Medulla oblongata (tissue), 1 donor: ENCODE results near the gene PLXDC2.
"Not testable (repeated sequence)": the region's sequence is repeated elsewhere in the genome, so short reads cannot be mapped to it uniquely, and the experiment has no call there.

Source experiments
- DNase-seq: peaks from one replicate; pipeline ENCODE4 v3.0.0-alpha.2; 2015; ENCODE audit errors: extremely low spot score

The PLXDC2 gene

GRCh38 chr10:19816411-19817230 is at the start of gene PLXDC2:
Gene PLXDC2 (plus strand): TSS chr10:19816432.
- no peak for DNase-seq

DNA sequence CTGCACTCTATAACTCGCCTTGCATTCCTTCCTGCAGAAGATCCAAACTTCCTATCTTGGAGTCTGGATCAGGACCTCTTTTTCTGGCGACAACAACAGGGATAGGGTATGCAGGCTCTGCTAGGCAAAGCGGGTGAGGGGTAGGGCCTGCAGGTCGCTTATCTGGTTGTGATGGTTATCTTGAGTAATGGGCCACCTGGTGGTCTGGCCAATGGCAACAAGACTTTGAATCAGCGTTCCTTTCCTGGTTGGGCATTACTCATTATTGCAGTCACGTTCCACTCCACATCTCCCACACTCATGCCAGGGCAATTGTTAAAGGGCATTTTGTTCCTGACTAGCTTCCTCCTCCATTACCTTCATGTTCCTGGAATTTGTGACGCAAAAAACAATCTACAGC is 48.4 kb upstream of the PLXDC2 start:
- DNase-seq, result no peak

GRCh38 chr10:19769826-19770225 is 46.4 kb upstream of the PLXDC2 start:
- not testable (repeated sequence) for DNase-seq

- no peak for DNase-seq
Observed at GRCh38 chr10:19772972-19773371, 43.3 kb upstream of the PLXDC2 start.

- DNase-seq, result peak; percentile 61
Observed at GRCh38 chr10:19775296-19775695, 40.9 kb upstream of the PLXDC2 start.

DNA sequence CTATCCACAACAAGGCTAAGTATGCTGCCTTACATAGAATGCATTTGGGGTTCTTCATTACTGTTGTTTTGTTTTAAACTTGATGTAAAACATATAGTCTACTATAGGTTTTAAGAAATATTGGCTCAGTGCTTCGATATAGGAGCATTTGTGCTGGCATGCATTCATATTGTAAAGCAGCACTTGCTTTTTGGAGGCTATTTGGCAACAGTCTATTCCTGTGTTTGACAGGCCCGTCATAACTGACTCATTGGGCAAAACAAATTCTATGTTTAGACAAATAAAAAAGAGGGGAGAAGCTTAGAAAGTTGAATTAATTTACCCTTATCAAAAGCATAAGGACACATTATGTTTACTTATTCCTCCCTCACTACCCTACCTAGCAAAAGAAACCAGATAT is 38.4 kb upstream of the PLXDC2 start:
- no peak for DNase-seq

- no peak for DNase-seq
Observed at GRCh38 chr10:19778996-19779395, 37.2 kb upstream of the PLXDC2 start.

- no peak for DNase-seq
Observed at GRCh38 chr10:19782430-19783089, 33.7 kb upstream of the PLXDC2 start.

DNA sequence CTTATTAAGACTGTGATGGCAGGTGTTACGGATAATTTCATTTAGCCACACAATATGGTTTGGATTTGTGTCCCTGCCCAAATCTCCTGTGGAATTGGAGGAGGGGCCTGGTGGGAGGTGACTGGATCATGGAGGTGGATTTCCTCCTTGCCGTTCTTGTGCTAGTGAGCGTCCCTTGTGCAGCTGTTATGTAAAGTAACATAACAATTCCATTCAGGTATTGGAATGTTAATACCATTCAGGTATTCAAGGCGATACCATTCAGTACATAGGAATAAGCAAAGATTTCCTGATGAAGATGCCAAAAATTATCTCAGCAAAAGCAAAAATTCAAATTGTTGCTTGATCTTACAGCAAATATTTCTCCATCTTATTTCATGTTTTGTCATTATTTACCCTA is 32.5 kb upstream of the PLXDC2 start:
- no peak for DNase-seq

GRCh38 chr10:19785366-19785765 is 30.9 kb upstream of the PLXDC2 start:
- no peak for DNase-seq

DNA sequence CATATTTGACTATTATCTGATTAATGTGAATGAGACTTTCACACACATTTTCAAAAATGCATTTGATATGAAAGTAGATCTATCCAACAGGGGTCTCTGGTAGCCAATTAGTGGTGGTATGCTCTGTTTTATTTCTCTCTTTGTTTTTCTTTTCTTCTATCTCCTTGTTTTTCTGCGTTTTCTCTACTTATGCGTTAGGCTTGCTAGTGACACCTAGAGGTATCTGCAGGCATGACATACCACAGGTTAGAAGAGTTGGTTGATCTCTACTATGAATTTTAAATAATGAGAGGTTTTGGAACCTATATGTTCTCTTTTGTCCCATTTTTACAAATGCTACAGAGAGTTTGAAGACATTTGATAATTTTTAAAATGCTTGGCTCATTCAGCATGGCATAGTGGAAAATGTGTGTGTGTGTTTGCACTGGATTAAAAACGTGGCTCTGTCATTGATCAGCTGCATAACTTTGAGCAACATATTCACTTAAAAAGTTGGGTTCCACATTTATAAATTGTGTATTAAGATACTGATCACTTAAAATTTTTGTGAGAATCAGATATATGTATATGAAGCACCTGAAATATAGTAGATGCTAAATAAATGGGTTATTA is 28.1 kb upstream of the PLXDC2 start:
- DNase-seq, result peak; percentile 58

GRCh38 chr10:19788902-19789301 is 27.3 kb upstream of the PLXDC2 start:
- no peak for DNase-seq

DNA sequence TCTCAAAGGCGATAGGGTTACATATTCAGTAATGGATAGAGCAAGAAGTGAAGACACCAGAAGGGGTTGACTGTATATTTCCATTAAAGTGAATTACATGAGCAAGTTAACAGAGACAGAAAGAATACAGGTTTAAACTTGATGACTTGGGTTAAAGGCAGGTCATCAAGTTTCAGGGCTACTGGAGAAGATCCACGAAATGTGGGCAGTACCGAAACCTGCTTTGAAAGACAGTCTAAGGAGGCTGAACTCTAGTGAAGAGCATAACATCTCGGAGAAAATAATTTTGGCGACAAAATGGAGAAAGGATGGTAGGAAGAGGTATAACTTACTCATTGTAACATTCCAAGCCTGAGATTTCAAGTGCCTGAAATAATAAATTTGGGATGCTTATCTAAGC is 26.6 kb upstream of the PLXDC2 start:
- no peak for DNase-seq

DNA sequence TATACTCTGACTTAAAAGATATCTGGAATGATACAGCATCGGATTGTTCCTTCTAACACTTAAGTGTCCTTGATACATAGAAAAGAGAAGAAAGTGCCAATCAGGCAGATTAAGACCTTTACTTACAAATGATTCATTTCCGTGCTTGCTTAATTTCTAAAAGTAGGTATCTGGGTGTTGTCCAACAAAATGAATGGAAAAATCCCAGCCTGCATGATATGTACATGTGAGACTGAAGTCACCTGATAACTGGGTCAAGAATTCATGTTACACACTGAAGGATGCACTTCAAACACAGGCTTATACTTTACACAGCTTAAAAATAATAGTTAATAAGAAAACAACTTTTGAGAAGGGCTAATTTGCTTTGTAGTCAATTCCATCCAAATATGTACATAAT is 25.2 kb upstream of the PLXDC2 start:
- DNase-seq, result no peak

GRCh38 chr10:19795684-19796083 is 20.5 kb upstream of the PLXDC2 start:
- DNase-seq, result no peak

DNA sequence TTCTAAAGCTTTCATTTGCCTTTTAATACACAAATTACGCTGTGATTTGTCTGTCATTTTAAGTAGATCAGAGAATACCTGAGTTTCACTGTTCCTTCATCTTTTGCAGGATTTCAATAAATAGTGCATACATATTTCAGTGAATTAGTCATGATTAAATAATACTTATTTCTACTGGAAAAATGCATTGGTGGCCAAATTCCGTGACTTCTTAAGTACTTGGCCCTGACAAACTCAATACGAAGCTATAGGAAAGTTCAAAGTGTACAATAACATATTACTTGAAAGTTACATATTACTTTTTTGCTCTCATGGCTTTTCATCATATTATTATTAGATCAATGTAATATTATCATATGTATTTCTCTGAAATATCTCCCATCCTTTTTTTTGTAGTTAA is 16.1 kb upstream of the PLXDC2 start:
- DNase-seq, result no peak

GRCh38 chr10:19801369-19801768 is 14.9 kb upstream of the PLXDC2 start:
- DNase-seq, result no peak

DNA sequence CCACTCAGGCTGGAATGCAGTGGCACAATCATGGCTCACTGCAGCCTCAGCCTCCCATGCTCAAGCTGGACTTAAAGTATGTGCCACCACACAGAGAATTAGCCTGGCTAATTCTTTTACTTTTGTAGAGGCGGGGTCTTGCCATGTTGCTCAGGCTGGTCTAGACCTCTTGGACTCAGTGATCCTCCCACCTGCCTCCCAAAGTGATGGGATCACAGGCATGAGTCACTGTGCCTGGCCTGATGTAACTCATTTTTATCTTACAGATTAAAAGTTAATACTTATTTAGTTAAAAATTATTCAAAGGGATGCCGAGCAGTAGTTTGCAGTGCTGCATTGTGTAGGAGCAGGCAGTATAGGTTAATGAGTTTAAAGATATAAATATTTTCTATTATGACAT is 12.6 kb upstream of the PLXDC2 start:
- no peak for DNase-seq

- no peak for DNase-seq
Observed at GRCh38 chr10:19809481-19809880, 6.8 kb upstream of the PLXDC2 start.

GRCh38 chr10:19811540-19811939 is 4.7 kb upstream of the PLXDC2 start:
- peak; percentile 68 for DNase-seq

DNA sequence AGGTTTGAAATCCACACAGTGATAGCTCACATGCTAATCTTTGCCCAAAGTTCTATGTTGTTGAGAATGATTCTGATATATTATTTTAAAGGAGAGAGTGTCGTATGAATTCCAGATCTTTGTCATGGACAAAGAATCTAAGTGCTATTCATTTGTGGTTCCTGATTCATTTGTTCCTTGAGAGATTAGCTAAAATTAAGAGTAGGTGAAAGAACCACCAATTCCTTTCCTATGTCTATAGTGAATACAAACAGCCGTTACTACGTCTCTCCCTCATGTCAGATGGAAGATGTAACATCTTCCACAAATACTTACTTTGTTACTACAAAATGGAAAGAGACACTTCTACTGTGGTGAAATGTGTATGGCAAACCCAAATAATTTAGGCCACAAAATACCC is 3.3 kb upstream of the PLXDC2 start:
- no peak for DNase-seq

GRCh38 chr10:19815036-19815730 is 1.0 kb upstream of the PLXDC2 start:
- no peak for DNase-seq
